DMS153 treated with DMSO at 0.1 percent for 48 hours (cell line): ENCODE data around the gene METTL23.
"Not testable (repeated sequence)": the region's sequence is repeated elsewhere in the genome, so short reads cannot be mapped to it uniquely, and the experiment has no call there.

Source experiments
- DNase-seq: peaks from one replicate; lab custom pipeline; 2025; ENCODE audit not compliant: unreplicated experiment; lab: John Stamatoyannopoulos, UW

METTL23 gene

GRCh38 chr17:76695059-76695831 is 31.4 kb upstream of the METTL23 start:
- no peak for DNase-seq

- no peak for DNase-seq
These were observed 29.6 kb upstream of the METTL23 start for GRCh38 chr17:76696763-76697701.

- no peak for DNase-seq
These were observed 28.8 kb upstream of the METTL23 start for GRCh38 chr17:76697702-76698465.

- DNase-seq = not testable (repeated sequence)
These were observed 28.1 kb upstream of the METTL23 start for GRCh38 chr17:76698466-76698977.

- DNase-seq = peak; percentile 71
These were observed 26.4 kb upstream of the METTL23 start for GRCh38 chr17:76700270-76700616.

GRCh38 chr17:76700617-76701470 is 25.8 kb upstream of the METTL23 start:
- peak; percentile 71 for DNase-seq

GRCh38 chr17:76701471-76701967 is 25.1 kb upstream of the METTL23 start:
- no peak for DNase-seq

GRCh38 chr17:76702076-76702475 is 24.6 kb upstream of the METTL23 start:
- DNase-seq = no peak

GRCh38 chr17:76702941-76703637 is 23.6 kb upstream of the METTL23 start:
- no peak for DNase-seq

GRCh38 chr17:76704805-76705204 is 21.8 kb upstream of the METTL23 start:
- no peak for DNase-seq

GRCh38 chr17:76706817-76707216 is 19.8 kb upstream of the METTL23 start:
- no peak for DNase-seq

GRCh38 chr17:76707985-76708807 is 18.4 kb upstream of the METTL23 start:
- no peak for DNase-seq

- no peak for DNase-seq
These were observed 17.3 kb upstream of the METTL23 start for GRCh38 chr17:76709077-76709950.

- not testable (repeated sequence) for DNase-seq
These were observed 16.4 kb upstream of the METTL23 start for GRCh38 chr17:76709951-76710862.

- no peak for DNase-seq
These were observed 15.6 kb upstream of the METTL23 start, which contains the start of gene MXRA7 for GRCh38 chr17:76710863-76711611. MXRA7 (minus strand) TSS chr17:76710965; CDS start chr17:76710946, 19 bp downstream.

GRCh38 chr17:76712321-76712720 is 14.3 kb upstream of the METTL23 start:
- DNase-seq = not testable (repeated sequence)
